Measurements from ENCODE around the gene NCOA5.

NCOA5 gene

GRCh38 chr20:46089417-46090388 lies at the start of gene NCOA5:
TSS of gene NCOA5 (minus strand) at chr20:46089962. CDS start at chr20:46079424, 10,538 bp downstream.
- TF ChIP-seq MAX (IDR thresholded peaks at IDR 0.05; ENCODE audit: low read depth, low read length), result peak; percentile 90
- TF ChIP-seq MYC (IDR thresholded peaks at IDR 0.05; ENCODE audit: low read depth, low read length), result peak; percentile 96
- no peak for TF ChIP-seq CTCF (IDR thresholded peaks at IDR 0.05; ENCODE audit: low read depth, low read length)
- TF ChIP-seq POLR2A (IDR thresholded peaks at IDR 0.05; ENCODE audit: extremely low read depth, insufficient read length), result peak; percentile 93
- DNase-seq (ENCODE audit: low read depth), result peak; percentile 98
- H3K4me3 ChIP-seq (ENCODE audit: low read depth, low read length), result peak within 1 kb of the TSS; percentile 88

- no peak for DNase-seq (ENCODE audit: low read depth)
- TF ChIP-seq POLR2A (IDR thresholded peaks at IDR 0.05; ENCODE audit: extremely low read depth, insufficient read length), result no peak
- TF ChIP-seq MAX (IDR thresholded peaks at IDR 0.05; ENCODE audit: low read depth, low read length), result no peak
- no peak for TF ChIP-seq CTCF (IDR thresholded peaks at IDR 0.05; ENCODE audit: low read depth, low read length)
- no peak for TF ChIP-seq MYC (IDR thresholded peaks at IDR 0.05; ENCODE audit: low read depth, low read length)
Measured at GRCh38 chr20:46139266-46139889, 49.6 kb upstream of the NCOA5 start.

GRCh38 chr20:46137816-46138215 lies 48.1 kb upstream of the NCOA5 start:
- no peak for DNase-seq (ENCODE audit: low read depth)
- no peak overlapping the region for H3K4me3 ChIP-seq (ENCODE audit: low read depth, low read length)
- TF ChIP-seq CTCF (IDR thresholded peaks at IDR 0.05; ENCODE audit: low read depth, low read length) (no peak), MYC (IDR thresholded peaks at IDR 0.05; ENCODE audit: low read depth, low read length) (no peak), POLR2A (IDR thresholded peaks at IDR 0.05; ENCODE audit: extremely low read depth, insufficient read length) (no peak), MAX (IDR thresholded peaks at IDR 0.05; ENCODE audit: low read depth, low read length) (no peak)

More at GRCh38 chr20:46139266-46139889, 49.6 kb upstream of the NCOA5 start:
- H3K4me3 ChIP-seq (ENCODE audit: low read depth, low read length), result no peak overlapping the region

- TF ChIP-seq CTCF (IDR thresholded peaks at IDR 0.05; ENCODE audit: low read depth, low read length), result no peak
- TF ChIP-seq MYC (IDR thresholded peaks at IDR 0.05; ENCODE audit: low read depth, low read length), result no peak
- no peak for TF ChIP-seq MAX (IDR thresholded peaks at IDR 0.05; ENCODE audit: low read depth, low read length)
- TF ChIP-seq POLR2A (IDR thresholded peaks at IDR 0.05; ENCODE audit: extremely low read depth, insufficient read length), result no peak
- no peak overlapping the region for H3K4me3 ChIP-seq (ENCODE audit: low read depth, low read length)
- no peak for DNase-seq (ENCODE audit: low read depth)
Measured at GRCh38 chr20:46135856-46136633, 46.3 kb upstream of the NCOA5 start.

GRCh38 chr20:46134716-46135115 lies 45.0 kb upstream of the NCOA5 start:
- TF ChIP-seq MYC (IDR thresholded peaks at IDR 0.05; ENCODE audit: low read depth, low read length) (no peak), MAX (IDR thresholded peaks at IDR 0.05; ENCODE audit: low read depth, low read length) (no peak), CTCF (IDR thresholded peaks at IDR 0.05; ENCODE audit: low read depth, low read length) (no peak), POLR2A (IDR thresholded peaks at IDR 0.05; ENCODE audit: extremely low read depth, insufficient read length) (no peak)
- H3K4me3 ChIP-seq (ENCODE audit: low read depth, low read length), result no peak overlapping the region
- DNase-seq (ENCODE audit: low read depth), result no peak
